ENCODE results near the gene BICD1.
"Not testable (repeated sequence)": the region's sequence is repeated elsewhere in the genome, so short reads cannot be mapped to it uniquely, and the experiment has no call there.

Gene BICD1

GRCh38 chr12:32106517-32107358, at the start of gene BICD1:
Gene BICD1 (plus strand): TSS chr12:32106847. CDS start chr12:32107332, 485 bp downstream.
- peak; percentile 87 for DNase-seq

DNA sequence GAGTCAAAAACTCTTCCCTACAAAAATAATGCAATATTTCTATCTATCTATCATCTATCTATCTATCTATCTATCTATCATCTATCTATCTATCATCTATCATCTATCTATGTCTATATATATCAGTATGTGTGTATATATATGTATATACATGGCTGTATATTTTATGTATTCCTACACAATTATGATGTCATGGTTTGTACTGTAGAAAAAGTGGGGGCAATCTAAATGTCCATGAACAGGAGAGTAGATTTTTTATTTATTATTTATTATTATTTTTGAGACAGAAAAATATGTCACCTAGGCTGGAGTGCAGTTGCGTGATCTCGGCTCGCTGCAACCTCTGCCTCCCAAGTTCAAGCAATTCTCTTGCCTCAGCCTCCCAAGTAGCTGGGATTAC, 45.6 kb upstream of the BICD1 start:
- no peak for DNase-seq

DNA sequence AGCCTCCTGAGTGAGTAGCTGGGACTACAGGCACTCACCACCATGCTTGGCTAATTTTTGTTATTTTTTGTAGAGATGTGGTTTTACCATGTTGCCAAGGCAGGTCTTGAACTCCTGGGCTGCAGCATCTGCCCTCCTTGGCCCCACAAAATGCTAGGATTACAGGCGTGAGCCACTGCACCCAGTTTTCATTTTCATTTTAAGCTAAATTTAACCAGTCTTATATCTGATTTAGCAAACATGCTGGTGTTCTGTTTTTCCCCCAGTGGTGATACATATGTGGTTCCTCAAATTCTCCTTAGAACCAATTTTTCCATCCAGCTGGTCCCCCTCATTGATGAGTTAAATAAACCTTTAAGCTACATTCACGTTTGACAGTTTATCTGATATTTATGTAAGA, 43.8 kb upstream of the BICD1 start:
- DNase-seq: no peak

DNA sequence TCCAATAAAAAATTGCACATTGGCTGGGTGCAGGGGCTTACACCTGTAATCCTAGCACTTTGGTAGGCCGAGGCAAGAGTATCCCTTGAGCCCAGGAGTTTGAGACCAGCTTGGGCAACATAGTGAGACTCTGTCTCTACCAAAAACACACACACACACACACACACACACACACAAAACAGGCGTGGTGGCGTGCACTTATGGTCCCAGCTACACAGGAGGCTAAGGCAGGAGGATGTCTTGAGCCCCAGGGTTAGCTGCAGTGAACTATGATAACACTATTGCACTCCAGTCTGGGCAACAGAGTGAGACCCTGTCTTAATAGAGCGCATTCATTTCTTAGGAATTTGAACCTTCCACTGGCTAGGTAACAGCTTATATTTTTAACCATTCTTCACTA, 42.9 kb upstream of the BICD1 start:
- no peak for DNase-seq

- DNase-seq: no peak
Measured at GRCh38 chr12:32066206-32066605, 40.4 kb upstream of the BICD1 start.

DNA sequence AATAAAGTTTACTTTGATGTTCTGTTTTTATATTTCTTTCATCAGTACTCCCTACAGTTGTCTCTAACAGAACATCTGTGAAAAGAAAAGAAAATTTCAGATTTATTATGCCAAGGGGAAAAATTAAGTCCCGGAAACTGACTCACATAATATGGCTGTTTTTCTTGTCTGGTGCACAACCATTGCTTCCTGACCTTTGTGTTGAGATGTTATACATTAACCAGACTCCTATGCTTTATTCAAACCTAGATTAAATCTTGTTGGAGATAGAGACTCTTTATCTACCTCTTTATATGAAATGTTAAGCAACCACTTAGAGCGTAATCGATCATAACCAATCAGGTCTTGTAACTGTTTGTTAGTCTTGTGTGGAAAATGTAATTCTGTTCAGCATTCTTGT, 37.6 kb upstream of the BICD1 start:
- DNase-seq: no peak

- no peak for DNase-seq
Measured at GRCh38 chr12:32069731-32070130, 36.9 kb upstream of the BICD1 start.

DNA sequence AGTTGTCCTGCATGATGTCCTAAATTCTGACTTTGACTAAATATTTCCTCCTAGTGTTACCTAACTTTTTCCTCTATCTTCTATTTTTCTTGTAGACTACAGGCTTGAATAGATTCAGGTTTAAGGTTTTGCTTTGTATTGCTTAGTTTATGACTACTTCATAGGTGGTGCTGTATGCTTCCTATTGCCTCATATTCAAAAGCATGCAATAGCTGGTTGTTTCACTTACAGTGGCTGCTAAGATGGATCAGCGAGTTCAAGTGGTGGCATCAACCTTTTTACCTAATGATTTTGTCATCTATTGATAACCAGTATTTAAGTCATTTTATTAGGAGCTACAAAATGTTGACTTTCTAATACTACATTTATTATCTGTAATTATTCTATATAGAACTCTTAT, 36.3 kb upstream of the BICD1 start:
- DNase-seq: no peak

- DNase-seq: no peak
Measured at GRCh38 chr12:32072102-32072501, 34.5 kb upstream of the BICD1 start.

- DNase-seq: no peak
Measured at GRCh38 chr12:32074432-32074831, 32.2 kb upstream of the BICD1 start.

DNA sequence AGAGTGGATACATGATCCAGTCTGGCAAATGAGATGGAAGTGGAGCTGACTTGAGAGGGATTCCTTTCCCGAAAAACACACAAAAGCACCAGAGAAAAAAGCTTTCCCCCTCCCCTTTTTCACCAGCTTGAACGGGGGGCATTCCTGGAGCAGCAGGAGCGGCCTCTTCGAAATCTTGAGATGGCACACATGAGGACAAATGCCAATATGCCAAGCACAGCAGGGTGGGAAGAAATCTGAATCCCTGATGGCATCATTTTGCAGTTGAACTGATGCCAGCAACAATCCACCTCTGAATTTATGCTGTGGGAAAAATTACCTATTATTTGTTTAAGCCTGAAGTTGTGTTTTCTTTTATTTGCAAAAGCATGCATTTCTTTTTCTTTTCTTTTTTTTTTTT, 29.7 kb upstream of the BICD1 start:
- no peak for DNase-seq

GRCh38 chr12:32080435-32080834, 26.2 kb upstream of the BICD1 start:
- no peak for DNase-seq

GRCh38 chr12:32083489-32083888, 23.2 kb upstream of the BICD1 start:
- no peak for DNase-seq

DNA sequence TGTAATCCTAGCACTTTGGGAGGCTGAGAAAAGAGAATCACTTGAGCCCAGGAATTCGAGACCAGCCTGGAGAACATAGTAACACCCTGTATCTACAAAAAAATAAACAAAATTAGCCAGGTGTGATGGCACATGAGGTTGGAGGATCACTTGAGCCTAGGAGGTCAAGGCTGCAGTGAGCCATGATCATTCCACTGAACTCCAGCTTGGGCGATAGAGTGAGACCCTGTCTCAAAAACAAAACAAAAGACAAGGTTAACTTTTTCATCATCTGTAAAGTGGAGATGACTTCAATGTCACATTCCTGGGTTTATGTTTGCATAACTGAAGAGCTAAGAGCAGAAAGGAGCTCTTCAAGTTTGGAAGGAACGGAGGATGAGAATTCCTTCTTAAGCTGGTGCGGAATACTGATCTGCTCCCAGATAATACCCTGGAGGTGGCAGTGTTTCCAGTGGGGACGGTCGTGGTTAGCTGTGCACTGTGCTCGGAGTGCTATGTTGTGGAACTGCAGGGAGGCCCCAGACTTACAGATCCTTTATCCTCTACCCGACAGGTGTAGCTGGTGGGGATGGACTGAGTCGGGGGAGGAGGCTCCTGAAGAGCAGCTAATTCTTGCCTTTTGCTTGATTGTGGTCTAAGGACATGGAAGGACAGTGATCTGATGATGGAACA, 22.5 kb upstream of the BICD1 start:
- DNase-seq: no peak

DNA sequence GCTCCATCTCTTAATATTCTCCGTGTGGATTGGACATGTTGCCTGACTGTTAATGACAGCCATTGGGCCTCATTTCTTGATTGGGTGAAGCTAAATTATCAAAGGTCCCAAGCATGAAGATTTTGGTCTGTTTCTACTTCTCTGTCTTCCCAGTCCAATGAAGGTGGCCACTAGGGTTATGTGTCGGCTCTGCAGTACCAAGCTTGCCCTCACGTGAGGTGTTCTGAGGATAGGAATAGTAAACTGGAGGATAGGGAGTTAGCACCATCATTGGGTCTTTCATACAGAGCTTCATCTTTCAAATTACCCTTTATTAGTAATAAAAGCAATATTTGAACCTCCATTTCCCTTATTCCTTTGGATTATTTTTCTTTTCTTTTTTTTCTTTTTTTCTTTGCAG, 21.9 kb upstream of the BICD1 start:
- no peak for DNase-seq

GRCh38 chr12:32087306-32087705, 19.3 kb upstream of the BICD1 start:
- DNase-seq: no peak

- DNase-seq: no peak
Measured at GRCh38 chr12:32089156-32089555, 17.5 kb upstream of the BICD1 start.

DNA sequence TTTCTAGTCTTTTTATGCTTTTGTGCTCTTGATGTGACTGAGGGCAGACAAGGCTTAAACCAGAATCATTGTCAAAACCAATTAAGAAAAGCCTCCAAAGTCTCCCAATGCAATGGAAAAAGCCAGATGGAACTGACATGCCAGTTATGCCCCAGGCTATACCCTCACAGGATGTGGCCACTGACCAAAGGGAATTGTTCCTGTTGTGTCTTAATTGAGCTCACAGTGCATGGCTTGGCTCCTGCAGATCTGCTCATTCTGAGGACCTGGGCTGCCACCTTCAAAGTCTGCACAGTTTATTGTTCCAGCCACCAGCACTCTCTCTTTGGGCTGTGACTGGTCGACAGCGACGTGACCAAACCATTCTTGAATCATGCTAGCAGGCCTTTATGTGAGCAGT, 17.1 kb upstream of the BICD1 start:
- DNase-seq: no peak

GRCh38 chr12:32091696-32092095, 15.0 kb upstream of the BICD1 start:
- DNase-seq: no peak

- DNase-seq: no peak
Measured at GRCh38 chr12:32098112-32098511, 8.5 kb upstream of the BICD1 start.

DNA sequence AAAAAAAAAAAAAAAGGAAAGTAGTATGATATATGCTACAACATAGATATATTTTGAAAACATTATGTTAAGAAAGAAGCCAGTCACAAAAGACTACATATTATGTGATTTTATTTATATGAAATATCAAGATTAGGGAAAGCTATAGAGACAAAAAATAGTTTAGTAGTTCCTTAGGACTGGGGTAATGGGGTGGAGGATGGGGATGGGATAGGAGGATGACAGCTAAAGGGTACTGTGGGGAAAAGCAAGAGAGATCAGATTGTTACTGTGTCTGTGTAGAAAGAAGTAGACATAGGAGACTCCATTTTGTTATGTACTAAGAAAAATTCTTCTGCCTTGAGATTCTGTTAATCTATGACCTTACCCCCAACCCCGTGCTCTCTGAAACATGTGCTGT, 7.4 kb upstream of the BICD1 start:
- not testable (repeated sequence) for DNase-seq

GRCh38 chr12:32100361-32100760, 6.3 kb upstream of the BICD1 start:
- DNase-seq: no peak

DNA sequence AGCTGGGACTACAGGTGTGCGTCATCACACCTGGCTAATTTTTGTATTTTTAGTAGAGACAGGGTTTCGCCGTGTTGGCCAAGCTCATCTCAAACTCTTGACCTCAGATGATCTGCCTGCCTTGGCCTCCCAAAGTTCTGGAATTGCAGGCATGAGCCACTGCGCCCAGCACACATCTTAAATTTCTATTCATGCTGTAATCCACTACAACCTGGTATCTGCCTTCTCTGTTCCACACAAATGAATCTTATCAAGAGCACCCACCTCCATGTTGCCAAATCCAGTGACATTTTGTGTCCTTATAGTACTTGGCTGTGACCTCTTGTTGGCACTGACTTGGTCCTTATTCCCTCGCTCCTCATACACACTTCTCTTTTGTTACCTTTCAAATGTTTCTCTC, 5.8 kb upstream of the BICD1 start:
- DNase-seq: no peak

DNA sequence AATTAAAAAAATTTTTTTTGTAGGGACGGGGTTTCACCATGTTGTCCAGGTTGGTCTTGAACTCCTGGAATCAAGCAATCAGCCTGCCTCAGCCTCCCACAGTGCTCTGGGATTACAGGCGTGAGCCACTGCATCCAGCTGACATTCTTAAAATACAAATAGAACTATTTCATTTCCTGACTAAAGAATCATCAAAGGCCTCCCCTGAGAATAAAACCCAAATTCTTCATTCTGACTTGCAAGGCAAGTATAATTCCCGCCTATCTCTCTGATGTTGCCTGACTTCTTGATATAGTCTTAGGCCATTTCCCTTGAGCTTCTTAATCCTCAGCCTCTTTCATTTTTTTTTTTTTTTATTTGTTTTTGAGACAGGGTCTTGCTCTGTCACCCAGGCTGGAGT, 4.4 kb upstream of the BICD1 start:
- DNase-seq: no peak

All from COR-L47 (cell line).